K562 (cell line): ENCODE results near the gene LY6G6F. TPM values are rescaled to one million over a fixed set of nuclear protein-coding genes. Genes with fewer than 3 reads are reported as not detected.

Source experiments
- BRD9 ChIP-seq: fragments of 450-650 bp; IDR thresholded peaks from 2 replicates; pipeline ENCODE4 v1.6.1; 2018; ENCODE audit warnings: low read depth; ENCODE audit not compliant: partially characterized antibody
- CCAR2 ChIP-seq: fragments of 200-400 bp; formaldehyde crosslinking; IDR thresholded peaks from 2 replicates; pipeline ENCODE4 v1.6.1; 2017; ENCODE audit warnings: mild to moderate bottlenecking, low read depth, low read length
- CEBPG ChIP-seq, 3 experiments: fragments of 200-800 bp in 1 of 3; sonication (Bioruptor generic) in 1 of 3; sonication (generic) in 1 of 3; formaldehyde crosslinking in 1 of 3; IDR thresholded peaks in 2 of 3; conservative IDR thresholded peaks in 1 of 3; 2 replicates each; pipeline versions ENCODE4 v1.6.1 to v1.8.0; 2016 to 2022; ENCODE audit warnings: missing compliant biosample characterization in 2 of 3, missing genetic modification characterization in 2 of 3, mild to moderate bottlenecking in 1 of 3, missing genetic modification reagents in 1 of 3
- ESRRB ChIP-seq: fragments of 250-450 bp; sonication (Bioruptor Pico); IDR thresholded peaks from 2 replicates; pipeline ENCODE4 v1.5.0; 2020; ENCODE audit warnings: mild to moderate bottlenecking, moderate library complexity, borderline replicate concordance
- GABPB1 ChIP-seq: sonication (generic); formaldehyde crosslinking; IDR thresholded peaks from 2 replicates; pipeline ENCODE4 v1.8.0; 2022; ENCODE audit warnings: mild to moderate bottlenecking, missing genetic modification reagents
- HINFP ChIP-seq: fragments of 450-650 bp; conservative IDR thresholded peaks from 2 replicates; pipeline ENCODE4 v1.6.1; 2016; ENCODE audit warnings: missing genetic modification characterization, low read depth, mild to moderate bottlenecking, control low read depth, missing compliant biosample characterization
- MED1 ChIP-seq: sonication (generic); formaldehyde crosslinking; IDR thresholded peaks from 2 replicates; pipeline ENCODE4 v1.8.1; 2023; ENCODE audit warnings: missing genetic modification reagents, borderline replicate concordance
- NCOA4 ChIP-seq: fragments of 450-650 bp; IDR thresholded peaks from 2 replicates; pipeline ENCODE4 v1.6.1; 2018; ENCODE audit warnings: mild to moderate bottlenecking; ENCODE audit not compliant: partially characterized antibody
- NR2F6 ChIP-seq: fragments of 450-650 bp; formaldehyde crosslinking; IDR thresholded peaks from 2 replicates; pipeline ENCODE4 v1.4.0; 2020; ENCODE audit warnings: mild to moderate bottlenecking
- NRF1 ChIP-seq, 2 experiments: fragments of 450-650 bp; IDR thresholded peaks in 1 of 2; conservative IDR thresholded peaks in 1 of 2; 2 replicates each; pipeline ENCODE4 v1.6.1; 2014; ENCODE audit warnings: mild to moderate bottlenecking in 2 of 2
- POLR2A ChIP-seq: fragments of 450-650 bp; conservative IDR thresholded peaks from 2 replicates; pipeline ENCODE4 v1.6.1; 2016
- POLR2G ChIP-seq: fragments of 200-400 bp; formaldehyde crosslinking; IDR thresholded peaks from 2 replicates; pipeline ENCODE4 v1.6.1; 2017; ENCODE audit warnings: low read depth, mild to moderate bottlenecking, antibody characterized with exemption, low read length, moderate library complexity
- PURB ChIP-seq: sonication (generic); formaldehyde crosslinking; IDR thresholded peaks from 2 replicates; pipeline ENCODE4 v1.9.0; 2021; ENCODE audit warnings: low read depth, mild to moderate bottlenecking, missing genetic modification reagents
- PYGO2 ChIP-seq: fragments of 450-650 bp; IDR thresholded peaks from 2 replicates; pipeline ENCODE4 v1.6.1; 2016; ENCODE audit warnings: mild to moderate bottlenecking, missing genetic modification characterization, moderate library complexity, missing compliant biosample characterization
- RERE ChIP-seq: sonication (generic); formaldehyde crosslinking; IDR thresholded peaks from 2 replicates; pipeline ENCODE4 v1.8.0; 2023; ENCODE audit warnings: missing genetic modification reagents, mild to moderate bottlenecking, borderline replicate concordance
- RHOXF2B ChIP-seq: fragments of 250-450 bp; sonication (Bioruptor Pico); conservative IDR thresholded peaks from 2 replicates; pipeline ENCODE4 v1.5.1; 2021
- SMAD1 ChIP-seq: fragments of 150-350 bp; IDR thresholded peaks from 2 replicates; pipeline ENCODE4 v1.6.1; 2014; ENCODE audit warnings: low read length, low read depth; ENCODE audit not compliant: partially characterized antibody
- SMAD2 ChIP-seq: fragments of 150-350 bp; IDR thresholded peaks from 2 replicates; pipeline ENCODE4 v1.6.1; 2014; ENCODE audit warnings: low read depth, mild to moderate bottlenecking, low read length
- SP2 ChIP-seq: IDR thresholded peaks from 2 replicates; pipeline ENCODE4 v1.6.1; 2011; ENCODE audit warnings: mild to moderate bottlenecking, low read depth, low read length, moderate library complexity; ENCODE audit not compliant: poor library complexity, severe bottlenecking; ENCODE audit errors: extremely low read depth
- SREBF2 ChIP-seq: sonication (generic); formaldehyde crosslinking; IDR thresholded peaks from 2 replicates; pipeline ENCODE4 v1.4.0; 2020; ENCODE audit warnings: mild to moderate bottlenecking, missing genetic modification reagents
- ZKSCAN8 ChIP-seq: fragments of 200-800 bp; sonication (Bioruptor generic); IDR thresholded peaks from 2 replicates; pipeline ENCODE4 v1.6.1; 2016; ENCODE audit warnings: missing genetic modification characterization, missing compliant biosample characterization
- ZNF143 ChIP-seq: sonication (generic); formaldehyde crosslinking; IDR thresholded peaks from 2 replicates; pipeline ENCODE4 v1.9.0; 2022; ENCODE audit warnings: mild to moderate bottlenecking, missing genetic modification reagents
- ZNF347 ChIP-seq: fragments of 450-650 bp; formaldehyde crosslinking; IDR thresholded peaks from 2 replicates; pipeline ENCODE4 v1.4.0; 2020; ENCODE audit warnings: low read depth, mild to moderate bottlenecking, moderate library complexity
- polyA plus RNA-seq, 8 experiments: library from polyadenylated mRNA; depleted of rRNA in 4 of 8; stranded (reverse) in 5 of 8; unstranded in 3 of 8; fragments of >200 nt; fragmentation: Nextera tagmentation in 2 of 8; fragmentation: Illumina TruSeq in 1 of 8; extraction: Ambion mirVana in 2 of 8; extraction: Trizol in 1 of 8; gene quantifications; 2 replicates each; pipeline versions ENCODE4 v1.2.1 to v1.2.3, GENCODE V29; 2011 to 2014; ENCODE audit warnings: inconsistent platforms in 1 of 8, missing spikeins in 1 of 8
- total RNA-seq, 7 experiments: library from RNA; depleted of rRNA in 6 of 7; stranded (reverse); fragments of >200 nt in 6 of 7; fragmentation: Illumina TruSeq in 2 of 7; extraction: Trizol in 2 of 7; gene quantifications; 2 replicates each; pipeline versions ENCODE4 v1.2.1 to v1.2.3, GENCODE V29; 2011 to 2021; ENCODE audit warnings: low replicate concordance in 1 of 7

Gene LY6G6F
- total and polyA plus RNA-seq, 9 of the 15 experiments (the other 6 are each of a cell fraction or from before 2014, with no cell fraction given), result 0.14 to 0.50 (median 0.28) TPM; not detected in 2

DNA sequence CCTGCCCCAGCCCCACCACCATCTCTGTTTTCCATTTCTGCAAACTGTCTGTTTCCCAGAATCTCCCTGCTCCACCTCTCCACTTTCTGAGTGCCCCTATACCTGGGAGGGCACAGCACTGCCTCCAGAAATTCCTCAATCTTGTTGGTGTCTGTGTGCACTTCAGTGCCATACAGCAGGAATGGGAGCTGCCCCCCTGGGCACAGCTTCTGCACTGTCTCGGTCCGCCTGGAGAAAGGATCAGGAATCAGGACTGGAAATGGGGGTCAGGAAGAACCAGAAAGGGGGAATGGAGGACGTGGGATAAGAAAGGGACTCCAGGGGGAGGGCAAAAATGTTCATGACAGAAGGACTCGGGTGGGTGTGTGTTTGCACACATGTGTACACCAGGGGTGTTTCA lies 27.1 kb downstream of the LY6G6F start (continued):
- TF ChIP-seq MED1 (CRISPR knock-in tag) (no peak), PYGO2 (tag) (peak; percentile 24; the same call in 1 of the 2 replicates), ZNF143 (CRISPR knock-in tag) (peak; percentile 56; the same call in 1 of the 2 replicates), NR2F6 (CRISPR knock-in tag) (no peak), POLR2A (peak; percentile 4), PURB (CRISPR knock-in tag) (no peak), SREBF2 (CRISPR knock-in tag) (no peak), RERE (CRISPR knock-in tag) (no peak), SMAD2 (no peak), CEBPG (CRISPR knock-in tag; IDR thresholded peaks at IDR 0.05) (0 out of 2 replicates have a peak, but pooled peaks have one; percentile 28), CEBPG (tag; conservative IDR thresholded peaks at IDR 0.05 in 1 of 2, IDR thresholded peaks at IDR 0.05 in 1 of 2) (no peak), RHOXF2B (no peak), ZKSCAN8 (CRISPR knock-in tag) (no peak), ESRRB (0 out of 2 replicates have a peak, but pooled peaks have one; percentile 43), SMAD1 (peak; percentile 15), SP2 (peak; percentile 1), CCAR2 (no peak), GABPB1 (CRISPR knock-in tag) (no peak), NCOA4 (no peak), ZNF347 (no peak), POLR2G (peak; percentile 34; the same call in 1 of the 2 replicates), NRF1 (conservative IDR thresholded peaks at IDR 0.05 in 1 of 2, IDR thresholded peaks at IDR 0.05 in 1 of 2) (no peak), BRD9 (no peak), HINFP (no peak)
